K562 (cell line): ENCODE data around the gene MT1HL1. TPM values are rescaled to one million over a fixed set of nuclear protein-coding genes. Genes with fewer than 3 reads are reported as not detected.

Source experiments
- AFF4 ChIP-seq: sonication (generic); formaldehyde crosslinking; IDR thresholded peaks from 2 replicates; pipeline ENCODE4 v1.8.0; 2023; ENCODE audit warnings: mild to moderate bottlenecking, missing genetic modification reagents
- ATF1 ChIP-seq, 2 experiments: fragments of 450-650 bp in 1 of 2; IDR thresholded peaks; 2 replicates each; pipeline ENCODE4 v1.6.1; 2016; ENCODE audit warnings: missing compliant biosample characterization in 1 of 2, missing genetic modification characterization in 1 of 2
- CEBPG ChIP-seq, 3 experiments: fragments of 200-800 bp in 1 of 3; sonication (Bioruptor generic) in 1 of 3; sonication (generic) in 1 of 3; formaldehyde crosslinking in 1 of 3; IDR thresholded peaks in 2 of 3; conservative IDR thresholded peaks in 1 of 3; 2 replicates each; pipeline versions ENCODE4 v1.6.1 to v1.8.0; 2016 to 2022; ENCODE audit warnings: missing compliant biosample characterization in 2 of 3, missing genetic modification characterization in 2 of 3, mild to moderate bottlenecking in 1 of 3, missing genetic modification reagents in 1 of 3
- CREB1 ChIP-seq, 2 experiments: sonication (generic) in 1 of 2; formaldehyde crosslinking in 1 of 2; IDR thresholded peaks; 2 replicates each; pipeline versions ENCODE4 v1.6.1 to v1.8.0; 2012 to 2022; ENCODE audit warnings: inconsistent platforms in 1 of 2, mild to moderate bottlenecking in 1 of 2, missing genetic modification reagents in 1 of 2, moderate library complexity in 1 of 2
- CREBBP ChIP-seq: IDR thresholded peaks from one replicate; pipeline ENCODE4 v1.6.1; 2012; ENCODE audit warnings: low read depth, mild to moderate bottlenecking, control low read depth, inconsistent platforms, low read length
- CTBP1 ChIP-seq: fragments of 450-650 bp; IDR thresholded peaks from 2 replicates; pipeline ENCODE4 v1.6.1; 2016; ENCODE audit warnings: borderline replicate concordance
- FOXM1 ChIP-seq, 2 experiments: fragments of 450-650 bp in 1 of 2; sonication (generic) in 1 of 2; formaldehyde crosslinking in 1 of 2; IDR thresholded peaks; 2 replicates each; pipeline versions ENCODE4 v1.6.1 to v1.9.0; 2017 to 2022; ENCODE audit warnings: low read depth in 2 of 2, mild to moderate bottlenecking in 2 of 2, missing genetic modification reagents in 1 of 2, moderate library complexity in 1 of 2
- FUS ChIP-seq: fragments of 200-400 bp; formaldehyde crosslinking; optimal IDR thresholded peaks from 2 replicates; pipeline ENCODE3; 2017; ENCODE audit warnings: low read depth, low read length
- GATAD2A ChIP-seq: fragments of 450-650 bp; IDR thresholded peaks from 2 replicates; pipeline ENCODE4 v1.6.1; 2017
- ILF3 ChIP-seq: fragments of 450-650 bp; IDR thresholded peaks from 2 replicates; pipeline ENCODE4 v1.6.1; 2018; ENCODE audit warnings: antibody characterized with exemption, mild to moderate bottlenecking, moderate library complexity, borderline replicate concordance
- KLF13 ChIP-seq: fragments of 450-650 bp; IDR thresholded peaks from 2 replicates; pipeline ENCODE4 v1.6.1; 2016; ENCODE audit warnings: missing genetic modification characterization, low read depth, mild to moderate bottlenecking, missing compliant biosample characterization, moderate library complexity, borderline replicate concordance
- MCM5 ChIP-seq: fragments of 450-650 bp; IDR thresholded peaks from 2 replicates; pipeline ENCODE4 v1.6.1; 2016; ENCODE audit warnings: low read depth
- MEF2D ChIP-seq: conservative IDR thresholded peaks from 2 replicates; pipeline ENCODE4 v1.6.1; 2016; ENCODE audit warnings: low read depth, missing genetic modification characterization, missing compliant biosample characterization
- MLX ChIP-seq, 2 experiments: fragments of 450-650 bp in 1 of 2; sonication (generic) in 1 of 2; formaldehyde crosslinking; conservative IDR thresholded peaks; 2 replicates each; pipeline versions ENCODE4 v1.4.0 to v1.8.1; 2020 to 2022; ENCODE audit warnings: mild to moderate bottlenecking in 1 of 2, missing genetic modification reagents in 1 of 2
- MTA1 ChIP-seq: fragments of 450-650 bp; IDR thresholded peaks from 2 replicates; pipeline ENCODE4 v1.6.1; 2017; ENCODE audit warnings: borderline replicate concordance
- MYNN ChIP-seq, 2 experiments: sonication (generic); formaldehyde crosslinking in 1 of 2; IDR thresholded peaks; 2 replicates each; pipeline versions ENCODE4 v1.5.0 to v1.6.1; 2016 to 2020; ENCODE audit warnings: antibody characterized with exemption in 1 of 2, missing genetic modification reagents in 1 of 2
- NCOA1 ChIP-seq: fragments of 450-650 bp; IDR thresholded peaks from 2 replicates; pipeline ENCODE4 v1.6.1; 2016; ENCODE audit warnings: low read depth
- NFE2 ChIP-seq: IDR thresholded peaks from 2 replicates; pipeline ENCODE4 v1.6.1; 2014; ENCODE audit warnings: antibody characterized with exemption, low read depth
- POLR3G ChIP-seq: IDR thresholded peaks from 2 replicates; pipeline ENCODE4 v1.6.1; 2011; ENCODE audit not compliant: insufficient read length, insufficient replicate concordance; ENCODE audit errors: extremely low read depth
- PPARD ChIP-seq: fragments of 250-450 bp; sonication (Bioruptor Pico); IDR thresholded peaks from 2 replicates; pipeline ENCODE4 v1.8.0; 2022; ENCODE audit warnings: inconsistent platforms, mild to moderate bottlenecking, moderate library complexity
- SNRNP70 ChIP-seq: fragments of 200-400 bp; formaldehyde crosslinking; optimal IDR thresholded peaks from 2 replicates; pipeline ENCODE3; 2017; ENCODE audit warnings: low read depth, low read length
- ZBTB12 ChIP-seq: fragments of 250-450 bp; sonication (Bioruptor Pico); IDR thresholded peaks from 2 replicates; pipeline ENCODE4 v1.4.0; 2020
- ZNF24 ChIP-seq: fragments of 450-650 bp; IDR thresholded peaks from 2 replicates; pipeline ENCODE4 v1.6.1; 2016
- ZNF408 ChIP-seq: fragments of 250-450 bp; sonication (Bioruptor Pico); IDR thresholded peaks from 2 replicates; pipeline ENCODE4 v1.4.0; 2020; ENCODE audit warnings: low read depth, mild to moderate bottlenecking, moderate library complexity
- polyA plus RNA-seq, 8 experiments: library from polyadenylated mRNA; depleted of rRNA in 4 of 8; stranded (reverse) in 5 of 8; unstranded in 3 of 8; fragments of >200 nt; fragmentation: Nextera tagmentation in 2 of 8; fragmentation: Illumina TruSeq in 1 of 8; extraction: Ambion mirVana in 2 of 8; extraction: Trizol in 1 of 8; gene quantifications; 2 replicates each; pipeline versions ENCODE4 v1.2.1 to v1.2.3, GENCODE V29; 2011 to 2014; ENCODE audit warnings: inconsistent platforms in 1 of 8, missing spikeins in 1 of 8
- total RNA-seq, 7 experiments: library from RNA; depleted of rRNA in 6 of 7; stranded (reverse); fragments of >200 nt in 6 of 7; fragmentation: Illumina TruSeq in 2 of 7; extraction: Trizol in 2 of 7; gene quantifications; 2 replicates each; pipeline versions ENCODE4 v1.2.1 to v1.2.3, GENCODE V29; 2011 to 2021; ENCODE audit warnings: low replicate concordance in 1 of 7

MT1HL1 gene
- total and polyA plus RNA-seq, 9 of the 15 experiments (the other 6 are each of a cell fraction or from before 2014, with no cell fraction given), result not detected

- no peak for TF ChIP-seq MTA1
- TF ChIP-seq NCOA1, result no peak
- no peak for TF ChIP-seq PPARD
- no peak for TF ChIP-seq POLR3G
- TF ChIP-seq MYNN (IDR thresholded peaks at IDR 0.05), result no peak
- TF ChIP-seq MYNN (CRISPR knock-in tag; IDR thresholded peaks at IDR 0.05), result no peak
- no peak for TF ChIP-seq MLX (CRISPR knock-in tag; conservative IDR thresholded peaks at IDR 0.05)
- no peak for TF ChIP-seq ZNF408 (CRISPR knock-in tag)
- no peak for TF ChIP-seq ATF1 (CRISPR knock-in tag; IDR thresholded peaks at IDR 0.05)
- no peak for TF ChIP-seq ATF1 (tag; IDR thresholded peaks at IDR 0.05)
- no peak for TF ChIP-seq KLF13
- TF ChIP-seq AFF4 (CRISPR knock-in tag), result no peak
- TF ChIP-seq ZBTB12 (CRISPR knock-in tag), result no peak
- TF ChIP-seq MCM5, result no peak
- TF ChIP-seq ZNF24, result no peak
- TF ChIP-seq ILF3, result no peak
- TF ChIP-seq CEBPG (CRISPR knock-in tag; IDR thresholded peaks at IDR 0.05), result no peak
- TF ChIP-seq CEBPG (tag; conservative IDR thresholded peaks at IDR 0.05 in 1 of 2, IDR thresholded peaks at IDR 0.05 in 1 of 2), result no peak
- peak; percentile 61 for TF ChIP-seq NFE2
- TF ChIP-seq MEF2D (tag), result no peak
- no peak for TF ChIP-seq SNRNP70
- no peak for TF ChIP-seq FUS
- TF ChIP-seq GATAD2A, result no peak
- no peak for TF ChIP-seq CREBBP
- no peak for TF ChIP-seq FOXM1 (IDR thresholded peaks at IDR 0.05; ENCODE audit: low read depth)
- TF ChIP-seq FOXM1 (CRISPR knock-in tag; IDR thresholded peaks at IDR 0.05; ENCODE audit: low read depth), result no peak
- no peak for TF ChIP-seq CREB1 (IDR thresholded peaks at IDR 0.05)
- TF ChIP-seq CREB1 (CRISPR knock-in tag; IDR thresholded peaks at IDR 0.05), result no peak
- peak; percentile 31; the same call in 1 of the 2 replicates for TF ChIP-seq CTBP1
Measured at GRCh38 chr1:237012788-237013383, 8.6 kb upstream of the MT1HL1 start (continued).
